HepG2 (cell line): ENCODE measurements around the gene IRAK4. TPM values are rescaled to one million over a fixed set of nuclear protein-coding genes. Genes with fewer than 3 reads are reported as not detected.

Experiments
- CENPT ChIP-seq: sonication (generic); formaldehyde crosslinking; IDR thresholded peaks from 2 replicates; pipeline ENCODE4 v1.8.0; 2022; ENCODE audit warnings: low read depth, mild to moderate bottlenecking, moderate library complexity, missing genetic modification reagents
- MLLT10 ChIP-seq: sonication (generic); formaldehyde crosslinking; IDR thresholded peaks from 2 replicates; pipeline ENCODE4 v1.4.0; 2020; ENCODE audit warnings: missing genetic modification reagents
- RFX1 ChIP-seq: fragments of 450-650 bp; IDR thresholded peaks from 2 replicates; pipeline ENCODE4 v1.6.1; 2017
- RXRA ChIP-seq: sonication (generic); formaldehyde crosslinking; IDR thresholded peaks from 2 replicates; pipeline ENCODE4 v1.5.1; 2020; ENCODE audit warnings: missing genetic modification reagents
- ZBTB38 ChIP-seq: sonication (generic); formaldehyde crosslinking; IDR thresholded peaks from 2 replicates; pipeline ENCODE4 v1.5.1; 2020; ENCODE audit warnings: mild to moderate bottlenecking, missing genetic modification reagents
- ZFAT ChIP-seq: sonication (generic); formaldehyde crosslinking; conservative IDR thresholded peaks from 2 replicates; pipeline ENCODE4 v1.8.1; 2023; ENCODE audit warnings: missing genetic modification reagents, inconsistent platforms
- ZNF225 ChIP-seq: sonication (generic); formaldehyde crosslinking; IDR thresholded peaks from 2 replicates; pipeline ENCODE4 v1.4.0; 2020; ENCODE audit warnings: mild to moderate bottlenecking, missing genetic modification reagents
- ZNF607 ChIP-seq: sonication (generic); formaldehyde crosslinking; IDR thresholded peaks from 2 replicates; pipeline ENCODE4 v1.5.1; 2020; ENCODE audit warnings: missing genetic modification reagents, mild to moderate bottlenecking, borderline replicate concordance
- ZNF614 ChIP-seq: IDR thresholded peaks from 2 replicates; pipeline ENCODE4 v1.6.1; 2018; ENCODE audit warnings: missing biosample characterization, missing genetic modification reagents, inconsistent platforms, borderline replicate concordance
- ZNF678 ChIP-seq: sonication (generic); formaldehyde crosslinking; IDR thresholded peaks from 2 replicates; pipeline ENCODE4 v1.4.0; 2020; ENCODE audit warnings: mild to moderate bottlenecking, missing genetic modification reagents
- polyA plus RNA-seq, 8 experiments: library from polyadenylated mRNA; depleted of rRNA in 3 of 8; stranded (reverse) in 7 of 8; unstranded in 1 of 8; fragments of >200 nt; fragmentation: Illumina TruSeq in 4 of 8; extraction: Trizol in 4 of 8; gene quantifications; 2 replicates each; pipeline versions ENCODE4 v1.2.1 to v1.2.3, GENCODE V29; 2011 to 2016; ENCODE audit warnings: low read depth in 4 of 8, missing spikeins in 1 of 8, mixed read lengths in 1 of 8; ENCODE audit not compliant: insufficient read depth in 1 of 8
- total RNA-seq, 5 experiments: library from RNA; depleted of rRNA; stranded (reverse); fragments of >200 nt; fragmentation: Illumina TruSeq; extraction: Trizol; gene quantifications; 2 replicates each; pipeline ENCODE4 v1.2.3, GENCODE V29; 2016; ENCODE audit warnings: low read depth in 1 of 5
- TF ChIP-seq, protein P1 (sequence below): sonication (generic); formaldehyde crosslinking; IDR thresholded peaks from 2 replicates; pipeline ENCODE4 v1.5.0; 2020; ENCODE audit warnings: mild to moderate bottlenecking, missing genetic modification reagents
- TF ChIP-seq, protein P2 (sequence below): sonication (generic); formaldehyde crosslinking; IDR thresholded peaks from 2 replicates; pipeline ENCODE4 v1.5.0; 2020; ENCODE audit warnings: mild to moderate bottlenecking, missing genetic modification reagents, borderline replicate concordance
- TF ChIP-seq, protein P3 (sequence below): fragments of 450-650 bp; IDR thresholded peaks from 2 replicates; pipeline ENCODE4 v1.6.1; 2017
- TF ChIP-seq, protein P4 (sequence below): sonication (generic); formaldehyde crosslinking; IDR thresholded peaks from 2 replicates; pipeline ENCODE4 v1.9.0; 2022; ENCODE audit warnings: low read depth, missing genetic modification reagents
- TF ChIP-seq, protein P5 (sequence below): sonication (generic); formaldehyde crosslinking; conservative IDR thresholded peaks from 2 replicates; pipeline ENCODE4 v1.4.0; 2020; ENCODE audit warnings: missing genetic modification reagents
- TF ChIP-seq, protein P6 (sequence below): sonication (generic); formaldehyde crosslinking; IDR thresholded peaks from 2 replicates; pipeline ENCODE4 v1.4.0; 2020; ENCODE audit warnings: missing genetic modification reagents, borderline replicate concordance

IRAK4 gene
- total and polyA plus RNA-seq, 2 of the 13 experiments (the other 11 are each of a cell fraction or from before 2014, with no cell fraction given) = 6.6 to 7.1 TPM

DNA sequence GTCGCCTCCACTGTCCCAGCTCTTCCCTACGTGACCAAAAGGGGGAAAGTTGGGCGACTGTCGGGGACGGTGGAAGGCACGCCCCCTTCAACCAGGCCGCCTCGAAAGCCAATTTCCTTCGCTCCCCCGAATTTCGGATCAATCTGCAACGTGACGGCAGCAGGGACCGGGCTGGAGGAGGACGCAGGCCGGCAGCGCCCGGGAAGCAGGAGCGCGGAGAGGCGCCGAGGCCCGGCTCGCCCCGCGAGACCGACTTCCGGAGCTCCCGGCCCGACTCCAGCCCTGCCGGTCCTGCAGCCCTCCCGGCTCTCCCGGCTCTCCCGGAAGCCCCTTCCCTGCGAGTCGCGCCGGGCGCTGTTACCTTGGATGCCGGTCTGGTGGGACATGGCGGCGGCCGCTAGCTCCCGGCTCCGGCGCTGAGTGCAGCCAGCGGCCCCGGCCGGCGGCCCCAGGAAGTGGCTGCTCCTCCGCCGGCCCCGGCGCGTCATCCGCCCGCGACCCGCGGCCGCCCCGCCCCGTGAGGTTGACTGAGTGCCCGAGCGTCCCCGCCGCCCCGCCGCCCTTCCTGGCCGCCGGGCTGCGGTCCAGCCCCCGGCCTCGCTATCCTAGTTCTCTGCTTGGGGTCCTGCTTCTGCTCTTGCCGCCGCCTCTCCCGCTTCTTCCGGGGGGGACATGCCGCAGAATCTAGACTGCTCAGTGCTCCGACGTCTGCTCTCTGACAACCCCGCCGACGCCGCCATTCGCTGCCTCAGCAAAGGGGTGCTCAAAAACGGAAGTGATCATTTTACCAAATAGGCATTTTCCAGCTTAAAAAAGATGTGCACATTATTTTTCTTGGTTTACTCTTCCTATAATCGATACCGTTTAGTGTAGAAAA lies 47.3 kb downstream of the IRAK4 start, which contains the start of gene TWF1 (continued):
- TF ChIP-seq, protein P1, sequence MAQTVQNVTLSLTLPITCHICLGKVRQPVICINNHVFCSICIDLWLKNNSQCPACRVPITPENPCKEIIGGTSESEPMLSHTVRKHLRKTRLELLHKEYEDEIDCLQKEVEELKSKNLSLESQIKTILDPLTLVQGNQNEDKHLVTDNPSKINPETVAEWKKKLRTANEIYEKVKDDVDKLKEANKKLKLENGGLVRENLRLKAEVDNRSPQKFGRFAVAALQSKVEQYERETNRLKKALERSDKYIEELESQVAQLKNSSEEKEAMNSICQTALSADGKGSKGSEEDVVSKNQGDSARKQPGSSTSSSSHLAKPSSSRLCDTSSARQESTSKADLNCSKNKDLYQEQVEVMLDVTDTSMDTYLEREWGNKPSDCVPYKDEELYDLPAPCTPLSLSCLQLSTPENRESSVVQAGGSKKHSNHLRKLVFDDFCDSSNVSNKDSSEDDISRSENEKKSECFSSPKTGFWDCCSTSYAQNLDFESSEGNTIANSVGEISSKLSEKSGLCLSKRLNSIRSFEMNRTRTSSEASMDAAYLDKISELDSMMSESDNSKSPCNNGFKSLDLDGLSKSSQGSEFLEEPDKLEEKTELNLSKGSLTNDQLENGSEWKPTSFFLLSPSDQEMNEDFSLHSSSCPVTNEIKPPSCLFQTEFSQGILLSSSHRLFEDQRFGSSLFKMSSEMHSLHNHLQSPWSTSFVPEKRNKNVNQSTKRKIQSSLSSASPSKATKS (CRISPR knock-in tag) = no peak
- TF ChIP-seq ZNF225 (CRISPR knock-in tag) (no peak), ZNF607 (CRISPR knock-in tag) (peak; percentile 66; the same call in 1 of the 2 replicates), ZBTB38 (CRISPR knock-in tag) (peak; percentile 69; the same call in 1 of the 2 replicates), RFX1 (no peak), CENPT (CRISPR knock-in tag) (no peak), ZFAT (CRISPR knock-in tag) (no peak), ZNF678 (CRISPR knock-in tag) (no peak), RXRA (CRISPR knock-in tag) (no peak; the same call in 1 of the 2 replicates), MLLT10 (no peak), ZNF614 (CRISPR knock-in tag) (no peak)
- TF ChIP-seq, protein P2, sequence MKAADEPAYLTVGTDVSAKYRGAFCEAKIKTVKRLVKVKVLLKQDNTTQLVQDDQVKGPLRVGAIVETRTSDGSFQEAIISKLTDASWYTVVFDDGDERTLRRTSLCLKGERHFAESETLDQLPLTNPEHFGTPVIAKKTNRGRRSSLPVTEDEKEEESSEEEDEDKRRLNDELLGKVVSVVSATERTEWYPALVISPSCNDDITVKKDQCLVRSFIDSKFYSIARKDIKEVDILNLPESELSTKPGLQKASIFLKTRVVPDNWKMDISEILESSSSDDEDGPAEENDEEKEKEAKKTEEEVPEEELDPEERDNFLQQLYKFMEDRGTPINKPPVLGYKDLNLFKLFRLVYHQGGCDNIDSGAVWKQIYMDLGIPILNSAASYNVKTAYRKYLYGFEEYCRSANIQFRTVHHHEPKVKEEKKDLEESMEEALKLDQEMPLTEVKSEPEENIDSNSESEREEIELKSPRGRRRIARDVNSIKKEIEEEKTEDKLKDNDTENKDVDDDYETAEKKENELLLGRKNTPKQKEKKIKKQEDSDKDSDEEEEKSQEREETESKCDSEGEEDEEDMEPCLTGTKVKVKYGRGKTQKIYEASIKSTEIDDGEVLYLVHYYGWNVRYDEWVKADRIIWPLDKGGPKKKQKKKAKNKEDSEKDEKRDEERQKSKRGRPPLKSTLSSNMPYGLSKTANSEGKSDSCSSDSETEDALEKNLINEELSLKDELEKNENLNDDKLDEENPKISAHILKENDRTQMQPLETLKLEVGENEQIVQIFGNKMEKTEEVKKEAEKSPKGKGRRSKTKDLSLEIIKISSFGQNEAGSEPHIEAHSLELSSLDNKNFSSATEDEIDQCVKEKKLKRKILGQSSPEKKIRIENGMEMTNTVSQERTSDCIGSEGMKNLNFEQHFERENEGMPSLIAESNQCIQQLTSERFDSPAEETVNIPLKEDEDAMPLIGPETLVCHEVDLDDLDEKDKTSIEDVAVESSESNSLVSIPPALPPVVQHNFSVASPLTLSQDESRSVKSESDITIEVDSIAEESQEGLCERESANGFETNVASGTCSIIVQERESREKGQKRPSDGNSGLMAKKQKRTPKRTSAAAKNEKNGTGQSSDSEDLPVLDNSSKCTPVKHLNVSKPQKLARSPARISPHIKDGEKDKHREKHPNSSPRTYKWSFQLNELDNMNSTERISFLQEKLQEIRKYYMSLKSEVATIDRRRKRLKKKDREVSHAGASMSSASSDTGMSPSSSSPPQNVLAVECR (CRISPR knock-in tag) = peak; percentile 91
- TF ChIP-seq, protein P3, sequence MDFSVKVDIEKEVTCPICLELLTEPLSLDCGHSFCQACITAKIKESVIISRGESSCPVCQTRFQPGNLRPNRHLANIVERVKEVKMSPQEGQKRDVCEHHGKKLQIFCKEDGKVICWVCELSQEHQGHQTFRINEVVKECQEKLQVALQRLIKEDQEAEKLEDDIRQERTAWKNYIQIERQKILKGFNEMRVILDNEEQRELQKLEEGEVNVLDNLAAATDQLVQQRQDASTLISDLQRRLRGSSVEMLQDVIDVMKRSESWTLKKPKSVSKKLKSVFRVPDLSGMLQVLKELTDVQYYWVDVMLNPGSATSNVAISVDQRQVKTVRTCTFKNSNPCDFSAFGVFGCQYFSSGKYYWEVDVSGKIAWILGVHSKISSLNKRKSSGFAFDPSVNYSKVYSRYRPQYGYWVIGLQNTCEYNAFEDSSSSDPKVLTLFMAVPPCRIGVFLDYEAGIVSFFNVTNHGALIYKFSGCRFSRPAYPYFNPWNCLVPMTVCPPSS = no peak
- TF ChIP-seq, protein P4, sequence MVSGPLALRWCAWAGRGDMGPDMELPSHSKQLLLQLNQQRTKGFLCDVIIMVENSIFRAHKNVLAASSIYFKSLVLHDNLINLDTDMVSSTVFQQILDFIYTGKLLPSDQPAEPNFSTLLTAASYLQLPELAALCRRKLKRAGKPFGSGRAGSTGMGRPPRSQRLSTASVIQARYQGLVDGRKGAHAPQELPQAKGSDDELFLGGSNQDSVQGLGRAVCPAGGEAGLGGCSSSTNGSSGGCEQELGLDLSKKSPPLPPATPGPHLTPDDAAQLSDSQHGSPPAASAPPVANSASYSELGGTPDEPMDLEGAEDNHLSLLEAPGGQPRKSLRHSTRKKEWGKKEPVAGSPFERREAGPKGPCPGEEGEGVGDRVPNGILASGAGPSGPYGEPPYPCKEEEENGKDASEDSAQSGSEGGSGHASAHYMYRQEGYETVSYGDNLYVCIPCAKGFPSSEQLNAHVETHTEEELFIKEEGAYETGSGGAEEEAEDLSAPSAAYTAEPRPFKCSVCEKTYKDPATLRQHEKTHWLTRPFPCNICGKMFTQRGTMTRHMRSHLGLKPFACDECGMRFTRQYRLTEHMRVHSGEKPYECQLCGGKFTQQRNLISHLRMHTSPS (CRISPR knock-in tag) = no peak
- TF ChIP-seq, protein P5, sequence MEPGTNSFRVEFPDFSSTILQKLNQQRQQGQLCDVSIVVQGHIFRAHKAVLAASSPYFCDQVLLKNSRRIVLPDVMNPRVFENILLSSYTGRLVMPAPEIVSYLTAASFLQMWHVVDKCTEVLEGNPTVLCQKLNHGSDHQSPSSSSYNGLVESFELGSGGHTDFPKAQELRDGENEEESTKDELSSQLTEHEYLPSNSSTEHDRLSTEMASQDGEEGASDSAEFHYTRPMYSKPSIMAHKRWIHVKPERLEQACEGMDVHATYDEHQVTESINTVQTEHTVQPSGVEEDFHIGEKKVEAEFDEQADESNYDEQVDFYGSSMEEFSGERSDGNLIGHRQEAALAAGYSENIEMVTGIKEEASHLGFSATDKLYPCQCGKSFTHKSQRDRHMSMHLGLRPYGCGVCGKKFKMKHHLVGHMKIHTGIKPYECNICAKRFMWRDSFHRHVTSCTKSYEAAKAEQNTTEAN (CRISPR knock-in tag) = peak; percentile 51
- TF ChIP-seq, protein P6, sequence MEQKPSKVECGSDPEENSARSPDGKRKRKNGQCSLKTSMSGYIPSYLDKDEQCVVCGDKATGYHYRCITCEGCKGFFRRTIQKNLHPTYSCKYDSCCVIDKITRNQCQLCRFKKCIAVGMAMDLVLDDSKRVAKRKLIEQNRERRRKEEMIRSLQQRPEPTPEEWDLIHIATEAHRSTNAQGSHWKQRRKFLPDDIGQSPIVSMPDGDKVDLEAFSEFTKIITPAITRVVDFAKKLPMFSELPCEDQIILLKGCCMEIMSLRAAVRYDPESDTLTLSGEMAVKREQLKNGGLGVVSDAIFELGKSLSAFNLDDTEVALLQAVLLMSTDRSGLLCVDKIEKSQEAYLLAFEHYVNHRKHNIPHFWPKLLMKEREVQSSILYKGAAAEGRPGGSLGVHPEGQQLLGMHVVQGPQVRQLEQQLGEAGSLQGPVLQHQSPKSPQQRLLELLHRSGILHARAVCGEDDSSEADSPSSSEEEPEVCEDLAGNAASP (CRISPR knock-in tag) = no peak
